Mesodermal cell (in vitro differentiated cells): ENCODE results near the gene PIWIL4.

Source experiments
- H3K27ac ChIP-seq: 2 replicates; pipeline ENCODE4 v1.7.0; 2013; ENCODE audit warnings: mild to moderate bottlenecking, low read depth, low read length, moderate library complexity; ENCODE audit not compliant: severe bottlenecking
- H3K36me3 ChIP-seq: 2 replicates; pipeline ENCODE4 v1.7.1; 2013; ENCODE audit warnings: mild to moderate bottlenecking, low read length, moderate library complexity; ENCODE audit not compliant: control insufficient read depth, insufficient read depth
- H3K4me1 ChIP-seq: one replicate; pipeline ENCODE4 v1.7.1; 2013; ENCODE audit warnings: mild to moderate bottlenecking, low read length; ENCODE audit not compliant: insufficient read depth, control insufficient read depth, poor library complexity, severe bottlenecking
- H3K4me3 ChIP-seq: 2 replicates; pipeline ENCODE4 v1.7.0; 2013; ENCODE audit warnings: low read length, control low read depth, mild to moderate bottlenecking; ENCODE audit not compliant: insufficient read depth, poor library complexity, severe bottlenecking; ENCODE audit errors: extremely low read depth
- H3K9me3 ChIP-seq: 2 replicates; pipeline ENCODE4 v1.7.1; 2013; ENCODE audit warnings: mild to moderate bottlenecking, low read length, moderate library complexity; ENCODE audit not compliant: control insufficient read depth
- WGBS, 2 experiments: methylation state at CpG; one replicate each; pipeline ENCODE4 v1.1.5; 2013; ENCODE audit warnings: missing lambda C conversion rate in 2 of 2; ENCODE audit not compliant: insufficient coverage in 2 of 2; 5-methylcytosine and 5-hydroxymethylcytosine counted together

The PIWIL4 gene

DNA sequence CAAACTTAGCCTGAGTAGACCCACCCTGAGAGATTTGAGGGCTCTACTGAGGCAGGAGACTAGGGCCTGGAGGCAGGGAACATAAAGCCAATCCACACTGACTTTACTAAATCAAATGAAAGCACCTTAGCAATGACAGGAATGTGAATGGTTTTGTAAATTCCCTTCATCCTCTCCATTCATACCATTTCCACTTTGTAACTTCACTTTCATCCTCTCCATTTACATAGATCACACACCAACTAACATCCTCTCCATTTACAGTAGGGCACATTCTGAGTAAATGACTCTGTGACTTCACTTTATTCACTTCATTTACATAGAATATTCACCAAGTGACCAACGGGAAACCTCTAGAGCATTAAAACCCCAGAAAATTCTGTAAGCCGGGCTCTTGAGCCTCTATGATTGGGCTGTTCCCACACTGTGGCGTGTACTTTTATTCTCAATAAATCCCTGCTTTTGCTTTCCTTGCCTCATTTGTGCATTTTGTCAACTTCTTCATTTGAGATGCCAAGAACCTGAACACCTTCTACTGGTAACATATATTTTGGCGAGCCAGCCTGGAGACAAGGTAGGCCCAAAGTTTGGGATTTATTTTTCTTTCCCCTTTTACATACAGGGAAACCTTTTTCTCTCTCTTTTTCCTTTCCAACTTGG is 82.9 kb downstream of the PIWIL4 start:
- no peaks in the 10 kb centered on the region for H3K9me3 ChIP-seq
- no peak overlapping the region for H3K4me3 ChIP-seq
- H3K27ac ChIP-seq, result peak overlapping the region; percentile 3
- no peaks in the 10 kb centered on the region for H3K36me3 ChIP-seq
- H3K4me1 ChIP-seq, result peaks cover 21% of the 10 kb centered on the region
- 33 to 42% methylated on average over 4 of the region's 4 CpGs for WGBS, 2 experiments

DNA sequence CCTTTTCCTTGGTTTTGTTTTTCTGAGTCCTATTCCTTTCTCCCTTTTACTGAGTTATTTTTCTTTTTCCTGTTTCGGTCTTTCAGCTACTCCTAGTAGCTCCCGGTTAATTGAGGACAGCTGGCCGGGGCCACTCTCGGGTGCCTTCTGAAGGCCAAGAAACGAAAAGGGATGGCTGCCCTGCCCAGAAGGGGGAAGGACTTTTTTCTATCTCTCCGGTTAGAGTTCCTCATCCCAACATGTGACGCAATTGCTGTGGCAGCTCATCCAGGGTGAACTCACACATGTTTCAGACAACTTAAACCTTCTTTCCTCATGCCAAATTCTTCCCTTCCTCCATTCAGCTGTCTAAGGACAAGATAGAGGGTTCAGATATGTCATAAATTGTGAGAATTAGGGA is 83.6 kb downstream of the PIWIL4 start:
- Histone ChIP-seq H3K36me3 (no peaks in the 10 kb centered on the region), H3K27ac (peak overlapping the region; percentile 3), H3K4me1 (peaks cover 26% of the 10 kb centered on the region), H3K4me3 (no peak overlapping the region), H3K9me3 (no peaks in the 10 kb centered on the region)
- WGBS, 2 experiments, result 40 to 49% methylated on average over 5 to 7 of the region's 7 CpGs

DNA sequence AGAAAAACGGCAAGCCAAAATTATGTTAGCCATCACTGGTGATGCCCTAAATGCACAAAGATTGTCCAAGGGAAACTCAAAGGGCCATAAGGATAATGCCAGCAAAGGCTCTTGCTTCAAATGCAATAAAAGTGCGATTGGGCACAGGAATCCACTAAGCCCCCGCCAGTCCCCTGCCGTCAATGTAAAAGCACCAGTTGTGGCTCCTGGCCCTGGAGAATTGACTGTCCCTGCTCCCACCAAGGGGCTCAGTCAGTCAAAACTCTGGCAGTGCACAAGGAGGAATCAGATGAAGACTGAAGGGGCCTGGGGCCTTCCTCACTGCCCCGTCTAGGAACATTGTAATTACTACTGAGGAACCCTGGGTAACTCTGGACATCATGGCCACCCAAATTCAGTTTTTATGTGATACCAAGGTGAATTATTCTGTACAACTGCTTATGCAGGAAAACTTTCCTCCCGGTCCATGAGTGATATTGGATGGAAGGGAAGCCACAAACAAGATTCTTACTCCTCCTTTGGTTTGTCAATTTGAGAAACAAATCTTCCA is 85.6 kb downstream of the PIWIL4 start:
- H3K4me1 ChIP-seq, result peaks cover 43% of the 10 kb centered on the region
- H3K27ac ChIP-seq, result no peak overlapping the region
- 76 to 80% methylated on average over 4 to 5 of the region's 6 CpGs for WGBS, 2 experiments
- no peaks in the 10 kb centered on the region for H3K9me3 ChIP-seq
- H3K4me3 ChIP-seq, result no peak overlapping the region
- H3K36me3 ChIP-seq, result no peaks in the 10 kb centered on the region

DNA sequence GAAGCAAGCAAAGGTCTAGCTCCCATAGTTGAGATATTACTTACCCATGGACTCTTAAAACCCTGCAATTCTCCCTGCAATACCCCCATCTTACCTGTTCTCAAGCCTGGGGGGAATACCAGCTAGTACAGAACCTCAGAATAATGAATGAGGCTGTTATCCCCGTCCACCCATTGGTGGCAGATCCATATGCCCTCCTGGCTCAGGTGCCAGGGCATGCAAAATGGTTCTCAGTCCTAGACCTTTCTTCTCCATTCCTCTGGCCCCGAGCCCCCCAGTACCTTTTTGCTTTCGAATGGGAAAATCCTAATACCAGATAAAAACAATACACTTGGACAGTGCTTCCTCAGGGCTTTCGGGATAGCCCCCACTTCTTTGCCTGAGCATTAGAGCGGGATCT is 86.4 kb downstream of the PIWIL4 start:
- WGBS, 2 experiments, result 69 to 86% methylated on average over 2 to 3 of the region's 5 CpGs
- H3K4me3 ChIP-seq, result no peak overlapping the region
- peaks cover 43% of the 10 kb centered on the region for H3K4me1 ChIP-seq
- H3K36me3 ChIP-seq, result no peaks in the 10 kb centered on the region
- H3K9me3 ChIP-seq, result no peaks in the 10 kb centered on the region
- no peak overlapping the region for H3K27ac ChIP-seq

GRCh38 chr11:94654201-94654600 is 87.0 kb downstream of the PIWIL4 start:
- Histone ChIP-seq H3K4me3 (no peak overlapping the region), H3K36me3 (no peaks in the 10 kb centered on the region), H3K27ac (no peak overlapping the region), H3K4me1 (peaks cover 38% of the 10 kb centered on the region), H3K9me3 (no peaks in the 10 kb centered on the region)
- 83 to 100% methylated on average over 2 to 7 of the region's 7 CpGs for WGBS, 2 experiments

GRCh38 chr11:94655291-94655690 is 88.1 kb downstream of the PIWIL4 start:
- Histone ChIP-seq H3K27ac (no peak overlapping the region), H3K9me3 (no peaks in the 10 kb centered on the region), H3K4me3 (no peak overlapping the region), H3K4me1 (peaks cover 38% of the 10 kb centered on the region), H3K36me3 (peaks cover 3% of the 10 kb centered on the region)
- 50 to 92% methylated on average over 1 to 2 of the region's 3 CpGs for WGBS, 2 experiments

DNA sequence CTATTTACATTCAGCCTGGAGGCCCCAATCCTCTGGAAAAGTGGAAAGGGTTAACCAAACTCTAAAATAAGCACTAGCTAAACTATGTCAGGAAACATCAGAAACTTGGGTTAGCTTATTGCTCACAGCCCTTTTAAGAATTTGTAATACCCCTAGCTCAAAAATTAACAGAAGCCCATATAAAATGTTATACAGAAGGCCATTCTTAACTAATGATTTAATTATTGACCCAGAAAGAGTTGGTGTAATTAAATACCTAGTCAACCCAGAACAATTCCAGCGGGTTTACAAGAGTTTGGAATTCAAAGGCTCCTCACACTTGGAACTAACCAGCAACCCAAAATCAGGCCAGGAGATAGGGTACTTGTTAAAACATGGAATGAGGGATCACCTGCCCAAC is 88.8 kb downstream of the PIWIL4 start:
- H3K27ac ChIP-seq, result no peak overlapping the region
- H3K9me3 ChIP-seq, result peaks cover 2% of the 10 kb centered on the region
- WGBS, 2 experiments, result no CpG with 5 or more reads among the region's 1 CpG
- H3K4me1 ChIP-seq, result peaks cover 36% of the 10 kb centered on the region
- H3K4me3 ChIP-seq, result no peak overlapping the region
- peaks cover 3% of the 10 kb centered on the region for H3K36me3 ChIP-seq

DNA sequence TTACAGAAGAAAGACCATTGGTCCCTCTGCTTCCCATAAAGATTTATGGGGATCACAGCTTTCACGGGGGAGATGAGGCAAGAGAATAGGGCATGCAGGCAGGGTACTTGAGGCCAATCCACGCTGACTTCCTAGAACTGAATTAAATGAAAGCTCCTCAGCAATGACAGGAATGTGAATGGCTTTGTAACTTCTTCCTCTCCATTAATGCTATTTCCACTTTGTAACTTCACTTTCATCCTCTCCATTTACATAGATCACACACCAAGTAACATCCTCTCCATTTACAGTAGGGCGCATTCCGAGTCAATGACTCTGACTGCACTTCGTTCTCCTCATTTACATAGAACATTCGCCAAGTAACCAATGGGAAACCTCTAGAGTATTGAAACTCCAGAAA is 89.8 kb downstream of the PIWIL4 start:
- Histone ChIP-seq H3K27ac (peak overlapping the region; percentile 45), H3K4me1 (peaks cover 28% of the 10 kb centered on the region), H3K4me3 (no peak overlapping the region), H3K36me3 (peaks cover 3% of the 10 kb centered on the region), H3K9me3 (peaks cover 2% of the 10 kb centered on the region)
- 49 to 56% methylated on average over 5 to 6 of the region's 6 CpGs for WGBS, 2 experiments

DNA sequence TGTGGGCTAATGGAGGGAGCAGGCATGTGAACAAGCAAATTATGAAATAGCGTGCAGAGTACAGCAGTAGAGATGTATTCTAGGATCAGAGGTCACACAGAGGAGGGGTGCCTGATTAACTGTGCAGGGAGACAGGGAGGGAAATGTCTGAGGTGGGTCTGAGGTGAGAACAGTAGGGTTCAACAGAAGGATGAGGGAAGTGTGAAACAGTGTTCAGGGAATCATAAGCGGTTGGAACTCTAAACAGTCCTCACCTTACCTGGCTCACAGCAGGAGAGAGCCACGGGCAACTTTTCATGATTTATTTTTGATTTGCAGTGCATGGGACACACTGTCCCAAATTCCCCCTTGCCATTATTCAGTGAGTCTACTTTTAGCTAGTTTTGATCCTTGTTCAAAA is 90.5 kb downstream of the PIWIL4 start:
- peaks cover 31% of the 10 kb centered on the region for H3K4me1 ChIP-seq
- H3K4me3 ChIP-seq, result no peak overlapping the region
- peaks cover 3% of the 10 kb centered on the region for H3K36me3 ChIP-seq
- H3K9me3 ChIP-seq, result peaks cover 2% of the 10 kb centered on the region
- WGBS, 2 experiments, result 90 to 100% methylated on average over 1 to 3 of the region's 3 CpGs
- H3K27ac ChIP-seq, result peak overlapping the region; percentile 45

DNA sequence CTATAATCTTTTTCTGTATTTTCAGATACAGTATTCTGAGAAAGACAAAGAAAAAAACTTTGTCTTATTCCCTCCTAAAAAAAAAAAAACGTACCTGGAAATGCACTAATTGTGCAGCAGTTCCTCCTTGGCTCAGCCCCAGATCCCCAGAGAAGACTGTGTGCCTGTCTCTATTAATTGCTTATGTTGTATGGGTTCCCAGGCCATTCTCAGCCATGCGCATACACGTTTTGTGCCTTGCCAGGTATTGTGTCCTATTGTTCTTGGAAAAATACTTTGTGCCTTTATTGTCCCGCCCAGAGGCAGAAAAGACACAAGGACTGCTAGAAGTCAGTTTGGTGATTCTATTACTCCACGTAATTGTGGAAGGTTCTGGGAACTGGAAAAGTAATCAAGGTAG is 91.2 kb downstream of the PIWIL4 start:
- 90 to 100% methylated on average over 1 to 3 of the region's 5 CpGs for WGBS, 2 experiments
- Histone ChIP-seq H3K27ac (no peak overlapping the region), H3K36me3 (peaks cover 3% of the 10 kb centered on the region), H3K4me1 (peaks cover 31% of the 10 kb centered on the region), H3K4me3 (no peak overlapping the region), H3K9me3 (peaks cover 2% of the 10 kb centered on the region)

DNA sequence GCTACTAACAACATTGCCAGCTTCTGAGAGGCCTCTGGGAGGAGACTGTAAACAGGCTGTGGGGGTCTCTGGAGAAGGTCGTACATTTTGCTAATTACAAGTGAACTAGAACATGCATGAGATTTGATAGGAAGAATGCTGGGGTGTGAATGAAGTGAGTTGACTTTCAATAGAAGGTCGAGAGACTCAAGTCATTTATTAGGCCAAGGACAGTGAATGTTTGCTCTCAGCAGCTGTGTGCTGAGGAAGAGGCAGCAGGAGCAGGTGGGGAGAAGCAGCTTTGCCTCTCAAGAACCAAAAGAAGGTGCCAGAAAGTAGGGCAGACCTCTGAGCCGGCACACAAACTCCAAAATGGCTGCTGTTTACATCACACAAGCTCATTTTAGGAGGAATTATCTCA is 91.7 kb downstream of the PIWIL4 start:
- Histone ChIP-seq H3K9me3 (peaks cover 2% of the 10 kb centered on the region), H3K4me3 (no peak overlapping the region), H3K36me3 (peaks cover 3% of the 10 kb centered on the region), H3K27ac (no peak overlapping the region), H3K4me1 (peaks cover 31% of the 10 kb centered on the region)
- 72 to 81% methylated on average over 2 to 3 of the region's 3 CpGs for WGBS, 2 experiments
